HepG2 (cell line): ENCODE results near the gene ARHGAP26. TPM values are rescaled to one million over a fixed set of nuclear protein-coding genes. Genes with fewer than 3 reads are reported as not detected.

Experiments used
- ATAC-seq: fragments of 200-7000 bp; cut with Tn5 transposase; 3 replicates; pipeline ENCODE4 v1.9.1; 2020; ENCODE audit warnings: mild to moderate bottlenecking, moderate library complexity
- BruUV-seq: library from RNA; stranded (reverse); fragments of 400-500 nt; replicated peaks from 2 replicates; lab custom pipeline; 2021; lab: Mats Ljungman, UMichigan
- CTCF ChIA-PET: fragments of 300-600 bp; formaldehyde crosslinking; extraction: SDS; loops from one replicate; lab custom pipeline; 2021; ENCODE audit warnings: low total read pairs, inconsistent platforms, low intra/inter-chr PET ratio; lab: Yijun Ruan, JAX
- POLR2A ChIA-PET: fragments of 350-600 bp; sonication (Branson Sonifier 250); formaldehyde crosslinking; loops from one replicate; lab custom pipeline; 2020; ENCODE audit warnings: antibody characterized with exemption, inconsistent platforms; lab: Yijun Ruan, JAX
- DNase-seq: peaks from one replicate; pipeline ENCODE4 v3.0.0-alpha.2; 2015; ENCODE audit warnings: low spot score
- FAIRE-seq: peaks from 3 replicates; lab custom pipeline; 2011; peaks lifted over from hg19 to GRCh38; lab: Jason Lieb, UNC
- H2AFZ ChIP-seq: one replicate; pipeline ENCODE4 v1.6.1; 2011; ENCODE audit warnings: low read length, inconsistent platforms
- H3K27ac ChIP-seq: fragments of 300-600 bp; 3 replicates; pipeline ENCODE4 v1.8.0; 2011; ENCODE audit warnings: mixed run types, mild to moderate bottlenecking, mixed read lengths, low read length, inconsistent platforms; ENCODE audit not compliant: insufficient read depth; ENCODE audit errors: extremely low read length
- H3K27me3 ChIP-seq, 2 experiments: fragments of 200-600 bp in 1 of 2; 2 replicates in 1 of 2; 3 replicates in 1 of 2; pipeline versions ENCODE4 v1.6.0 to v1.8.0; 2011; ENCODE audit warnings: low read length in 2 of 2, mild to moderate bottlenecking in 2 of 2, moderate library complexity in 2 of 2, inconsistent platforms in 1 of 2; ENCODE audit not compliant: insufficient read depth in 2 of 2, control insufficient read depth in 1 of 2
- H3K36me3 ChIP-seq, 2 experiments: fragments of 200-600 bp in 1 of 2; replicated peaks in 1 of 2; 2 replicates in 1 of 2; 3 replicates in 1 of 2; pipeline versions ENCODE4 v1.5.1 to v1.8.0; 2011; ENCODE audit warnings: low read length in 2 of 2, inconsistent platforms in 1 of 2; ENCODE audit not compliant: insufficient read depth in 2 of 2, control insufficient read depth in 1 of 2
- H3K4me1 ChIP-seq: 2 replicates; pipeline ENCODE4 v1.5.1; 2012; ENCODE audit warnings: low read length, inconsistent platforms; ENCODE audit not compliant: insufficient read depth
- H3K4me2 ChIP-seq: 2 replicates; pipeline ENCODE4 v1.6.0; 2011; ENCODE audit warnings: low read depth, low read length, inconsistent platforms
- H3K4me3 ChIP-seq, 3 experiments: fragments of 200-600 bp in 1 of 3; sonication (generic), shearing (Covaris generic) in 1 of 3; replicated peaks in 1 of 3; 2 replicates each; pipeline ENCODE4 v1.5.1; 2011 to 2016; ENCODE audit warnings: low read length in 3 of 3, inconsistent platforms in 2 of 3, low read depth in 2 of 3, mild to moderate bottlenecking in 2 of 3, control low read depth in 1 of 3, mixed read lengths in 1 of 3; ENCODE audit not compliant: insufficient read depth in 1 of 3
- H3K79me2 ChIP-seq: one replicate; pipeline ENCODE4 v1.6.1; 2011; ENCODE audit warnings: low read length, inconsistent platforms; ENCODE audit not compliant: insufficient read depth
- H3K9ac ChIP-seq: 2 replicates; pipeline ENCODE4 v1.6.0; 2011; ENCODE audit warnings: mild to moderate bottlenecking, low read depth, low read length, inconsistent platforms; ENCODE audit not compliant: insufficient read depth
- H3K9me3 ChIP-seq: 2 replicates; pipeline ENCODE4 v1.5.1; 2012; ENCODE audit warnings: mild to moderate bottlenecking, low read length
- H4K20me1 ChIP-seq: 2 replicates; pipeline ENCODE4 v1.6.0; 2011; ENCODE audit warnings: inconsistent platforms, mild to moderate bottlenecking, low read length, moderate library complexity; ENCODE audit not compliant: insufficient read depth
- KMT2A ChIP-seq: sonication (generic); formaldehyde crosslinking; IDR thresholded peaks from 2 replicates; pipeline ENCODE4 v1.4.0; 2020; ENCODE audit warnings: missing genetic modification reagents
- ZFP36L2 ChIP-seq: sonication (generic); formaldehyde crosslinking; IDR thresholded peaks from 2 replicates; pipeline ENCODE4 v1.4.0; 2020; ENCODE audit warnings: missing genetic modification reagents
- ZNF329 ChIP-seq: sonication (generic); formaldehyde crosslinking; IDR thresholded peaks from 2 replicates; pipeline ENCODE4 v1.9.0; 2021; ENCODE audit warnings: low read depth, mild to moderate bottlenecking, missing genetic modification reagents
- ZNF432 ChIP-seq: sonication (generic); formaldehyde crosslinking; IDR thresholded peaks from 2 replicates; pipeline ENCODE4 v1.5.0; 2020; ENCODE audit warnings: missing genetic modification reagents, mild to moderate bottlenecking, borderline replicate concordance
- ZNF605 ChIP-seq: sonication (generic); formaldehyde crosslinking; IDR thresholded peaks from 2 replicates; pipeline ENCODE4 v1.8.0; 2022; ENCODE audit warnings: mild to moderate bottlenecking, missing genetic modification reagents
- ZNF878 ChIP-seq: sonication (generic); formaldehyde crosslinking; IDR thresholded peaks from 2 replicates; pipeline ENCODE4 v1.8.1; 2023; ENCODE audit warnings: mild to moderate bottlenecking, missing genetic modification reagents, moderate library complexity
- WGBS: methylation state at CpG from one replicate; pipeline ENCODE4 v1.1.6; 2017; ENCODE audit warnings: low lambda C conversion rate; 5-methylcytosine and 5-hydroxymethylcytosine counted together
- in situ Hi-C: cut with HindIII; loops from 2 replicates; pipeline ENCODE4 v1.10.0; 2017; ENCODE audit warnings: low pct_unique_long_range_greater_than_20kb; ENCODE audit not compliant: extremely low pct_ligation_motif_present
- intact Hi-C: fragments of 100-400 bp; cut with micrococcal nuclease; formaldehyde crosslinking; loops from one replicate; pipeline ENCODE4 v1.10.0; 2022; ENCODE audit not compliant: unreplicated experiment
- polyA plus RNA-seq, 8 experiments: library from polyadenylated mRNA; depleted of rRNA in 3 of 8; stranded (reverse) in 7 of 8; unstranded in 1 of 8; fragments of >200 nt; fragmentation: Illumina TruSeq in 4 of 8; extraction: Trizol in 4 of 8; gene quantifications; 2 replicates each; pipeline versions ENCODE4 v1.2.1 to v1.2.3, GENCODE V29; 2011 to 2016; ENCODE audit warnings: low read depth in 4 of 8, missing spikeins in 1 of 8, mixed read lengths in 1 of 8; ENCODE audit not compliant: insufficient read depth in 1 of 8
- total RNA-seq, 5 experiments: library from RNA; depleted of rRNA; stranded (reverse); fragments of >200 nt; fragmentation: Illumina TruSeq; extraction: Trizol; gene quantifications; 2 replicates each; pipeline ENCODE4 v1.2.3, GENCODE V29; 2016; ENCODE audit warnings: low read depth in 1 of 5
- TF ChIP-seq, protein P1 (sequence below): sonication (generic); formaldehyde crosslinking; IDR thresholded peaks from 2 replicates; pipeline ENCODE4 v1.8.0; 2022; ENCODE audit warnings: mild to moderate bottlenecking, missing genetic modification reagents
- TF ChIP-seq, protein P2 (sequence below): sonication (generic); formaldehyde crosslinking; IDR thresholded peaks from 2 replicates; pipeline ENCODE4 v1.8.1; 2022; ENCODE audit warnings: mild to moderate bottlenecking, missing genetic modification reagents

Gene ARHGAP26
- total and polyA plus RNA-seq, 2 of the 13 experiments (the other 11 are each of a cell fraction or from before 2014, with no cell fraction given): 9.6 to 18.2 TPM

DNA sequence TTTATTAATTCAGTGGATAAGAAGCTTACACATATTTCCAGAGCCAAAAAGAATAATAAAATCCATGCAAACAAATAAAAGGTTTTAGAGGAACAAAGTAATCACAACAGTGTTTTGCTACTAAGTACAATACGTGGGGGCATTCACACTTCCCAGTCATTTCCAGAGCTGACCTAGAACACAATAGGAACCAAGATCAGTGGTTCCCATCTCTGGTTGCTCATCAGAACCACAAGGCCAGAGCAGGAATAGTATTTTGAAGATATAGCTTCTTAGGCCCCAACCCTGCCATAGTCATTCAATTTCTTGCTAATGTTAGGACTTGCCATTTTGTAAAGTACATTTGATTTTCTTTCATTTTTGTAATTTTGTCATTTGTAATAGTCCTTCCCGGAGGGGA lies 417.9 kb downstream of the ARHGAP26 start (continued):
- TF ChIP-seq, protein P1, sequence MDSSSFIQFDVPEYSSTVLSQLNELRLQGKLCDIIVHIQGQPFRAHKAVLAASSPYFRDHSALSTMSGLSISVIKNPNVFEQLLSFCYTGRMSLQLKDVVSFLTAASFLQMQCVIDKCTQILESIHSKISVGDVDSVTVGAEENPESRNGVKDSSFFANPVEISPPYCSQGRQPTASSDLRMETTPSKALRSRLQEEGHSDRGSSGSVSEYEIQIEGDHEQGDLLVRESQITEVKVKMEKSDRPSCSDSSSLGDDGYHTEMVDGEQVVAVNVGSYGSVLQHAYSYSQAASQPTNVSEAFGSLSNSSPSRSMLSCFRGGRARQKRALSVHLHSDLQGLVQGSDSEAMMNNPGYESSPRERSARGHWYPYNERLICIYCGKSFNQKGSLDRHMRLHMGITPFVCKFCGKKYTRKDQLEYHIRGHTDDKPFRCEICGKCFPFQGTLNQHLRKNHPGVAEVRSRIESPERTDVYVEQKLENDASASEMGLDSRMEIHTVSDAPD (CRISPR knock-in tag): no peak
- no peak for TF ChIP-seq ZFP36L2 (CRISPR knock-in tag)

DNA sequence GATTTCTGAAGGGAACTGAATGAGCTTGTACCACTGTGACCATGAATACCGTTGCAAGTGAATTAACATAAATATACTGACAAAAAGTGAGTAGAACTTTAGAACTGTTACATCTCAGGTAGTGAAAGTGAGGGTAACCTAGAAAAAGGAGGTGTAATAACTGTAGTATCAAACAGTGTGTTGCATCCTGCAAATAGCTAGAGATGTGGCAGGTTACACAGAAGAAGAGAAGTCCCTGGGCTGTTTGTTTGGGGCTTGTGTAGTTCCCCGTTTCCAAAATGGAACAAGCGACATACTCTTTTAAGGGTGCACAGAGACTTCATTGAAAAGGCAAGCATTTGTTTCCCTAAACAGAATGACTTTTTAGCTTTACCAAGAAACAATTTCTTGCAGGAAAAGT lies 418.5 kb downstream of the ARHGAP26 start:
- Histone ChIP-seq H3K4me3 (no peak overlapping the region), H3K36me3 (no peaks in the 10 kb centered on the region), H3K9ac (no peak overlapping the region), H3K4me2 (no peak overlapping the region), H3K27ac (no peak overlapping the region), H3K9me3 (no peaks in the 10 kb centered on the region), H2AFZ (no peak overlapping the region), H3K79me2 (no peaks in the 10 kb centered on the region), H4K20me1 (no peaks in the 10 kb centered on the region), H3K4me1 (peaks cover 6% of the 10 kb centered on the region), H3K27me3 (no peaks in the 10 kb centered on the region)
- ATAC-seq (no peak), FAIRE-seq (no peak), DNase-seq (no peak)
- ChIA-PET POLR2A (no interaction called here), CTCF (no interaction called here)
- intact Hi-C loops (no loop called here), in situ Hi-C loops (no loop called here)
- BruUV-seq: no TSS peak
- TF ChIP-seq ZNF878: no peak
- 98% methylated on average over 3 of the region's 3 CpGs for WGBS

DNA sequence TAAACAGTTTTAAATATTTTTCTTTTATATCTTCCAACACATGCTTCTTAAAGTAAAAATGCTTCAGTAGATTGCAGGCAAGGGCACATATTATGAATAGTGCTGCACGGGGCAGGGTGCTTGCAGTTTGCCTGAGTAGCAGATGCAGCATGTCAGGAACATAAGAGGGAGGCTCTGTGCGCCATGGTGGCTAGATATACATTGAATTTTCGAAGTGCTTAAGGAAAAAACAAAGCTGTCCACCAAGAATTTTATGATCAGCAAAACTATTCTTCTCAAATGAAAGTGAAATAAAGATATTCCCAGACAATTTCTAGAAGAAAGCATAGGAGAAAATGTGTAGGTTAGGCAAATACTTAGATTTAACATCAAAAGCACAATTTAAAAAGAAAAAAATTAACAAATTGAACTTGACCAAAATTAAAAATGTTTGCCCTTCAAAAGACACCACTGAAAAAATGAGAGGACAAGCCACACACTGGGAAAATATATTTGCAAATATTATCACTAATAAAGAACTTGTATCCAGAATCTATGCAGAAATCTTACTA lies 420.2 kb downstream of the ARHGAP26 start:
- FAIRE-seq: no peak
- POLR2A ChIA-PET: no interaction called here
- CTCF ChIA-PET: no interaction called here
- H2AFZ ChIP-seq: no peak overlapping the region
- no peaks in the 10 kb centered on the region for H3K27me3 ChIP-seq
- in situ Hi-C loops: no loop called here
- intact Hi-C loops: no loop called here
- no peak for DNase-seq
- no peaks in the 10 kb centered on the region for H3K4me1 ChIP-seq
- no peaks in the 10 kb centered on the region for H3K36me3 ChIP-seq
- TF ChIP-seq ZNF605 (no peak), KMT2A (CRISPR knock-in tag) (no peak), ZNF329 (CRISPR knock-in tag) (no peak), ZNF432 (no peak)
- TF ChIP-seq, protein P2, sequence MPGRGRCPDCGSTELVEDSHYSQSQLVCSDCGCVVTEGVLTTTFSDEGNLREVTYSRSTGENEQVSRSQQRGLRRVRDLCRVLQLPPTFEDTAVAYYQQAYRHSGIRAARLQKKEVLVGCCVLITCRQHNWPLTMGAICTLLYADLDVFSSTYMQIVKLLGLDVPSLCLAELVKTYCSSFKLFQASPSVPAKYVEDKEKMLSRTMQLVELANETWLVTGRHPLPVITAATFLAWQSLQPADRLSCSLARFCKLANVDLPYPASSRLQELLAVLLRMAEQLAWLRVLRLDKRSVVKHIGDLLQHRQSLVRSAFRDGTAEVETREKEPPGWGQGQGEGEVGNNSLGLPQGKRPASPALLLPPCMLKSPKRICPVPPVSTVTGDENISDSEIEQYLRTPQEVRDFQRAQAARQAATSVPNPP: no peak
- H3K4me2 ChIP-seq: no peak overlapping the region
- WGBS: 94% methylated on average over 3 of the region's 3 CpGs
- H3K79me2 ChIP-seq: no peaks in the 10 kb centered on the region
- H3K9me3 ChIP-seq: no peaks in the 10 kb centered on the region
- no peak overlapping the region for H3K9ac ChIP-seq
- no peak overlapping the region for H3K27ac ChIP-seq
- no peak for ATAC-seq
- BruUV-seq: no TSS peak
- no peak overlapping the region for H3K4me3 ChIP-seq
- H4K20me1 ChIP-seq: no peaks in the 10 kb centered on the region
